HEK293T (cell line): ENCODE measurements around the gene RHCE.

Source experiments
- CTCF ChIA-PET: fragments of 350-600 bp; formaldehyde crosslinking; extraction: SDS; loops from one replicate; lab custom pipeline; 2021; ENCODE audit warnings: antibody characterized with exemption, inconsistent platforms; lab: Yijun Ruan, JAX
- POLR2A ChIA-PET: fragments of 350-600 bp; formaldehyde crosslinking; extraction: SDS; loops from one replicate; lab custom pipeline; 2020; ENCODE audit warnings: antibody characterized with exemption, inconsistent platforms; lab: Yijun Ruan, JAX
- DNase-seq: peaks from one replicate; pipeline ENCODE4 v3.0.0; 2012; ENCODE audit warnings: mixed read lengths; ENCODE audit errors: extremely low spot score
- ARNT ChIP-seq: fragments of 450-650 bp; IDR thresholded peaks from 2 replicates; pipeline ENCODE4 v1.6.1; 2017; ENCODE audit warnings: mild to moderate bottlenecking
- BHLHE40 ChIP-seq: fragments of 450-650 bp; IDR thresholded peaks from 2 replicates; pipeline ENCODE4 v1.6.1; 2016; ENCODE audit warnings: mild to moderate bottlenecking, moderate library complexity, borderline replicate concordance
- CTBP1 ChIP-seq: fragments of 450-650 bp; IDR thresholded peaks from 2 replicates; pipeline ENCODE4 v1.6.1; 2016; ENCODE audit warnings: borderline replicate concordance
- ELF4 ChIP-seq: fragments of 450-650 bp; IDR thresholded peaks from 2 replicates; pipeline ENCODE4 v1.6.1; 2017; ENCODE audit warnings: antibody characterized with exemption
- FOXA1 ChIP-seq: fragments of 450-650 bp; IDR thresholded peaks from 2 replicates; pipeline ENCODE4 v1.6.1; 2016; ENCODE audit warnings: mild to moderate bottlenecking
- FOXK2 ChIP-seq: fragments of 450-650 bp; IDR thresholded peaks from 2 replicates; pipeline ENCODE4 v1.6.1; 2016; ENCODE audit warnings: mild to moderate bottlenecking
- FOXM1 ChIP-seq: fragments of 450-650 bp; IDR thresholded peaks from 2 replicates; pipeline ENCODE4 v1.6.1; 2017; ENCODE audit warnings: mild to moderate bottlenecking, borderline replicate concordance
- HDGF ChIP-seq: fragments of 450-650 bp; IDR thresholded peaks from 2 replicates; pipeline ENCODE4 v1.6.1; 2017; ENCODE audit warnings: antibody characterized with exemption, borderline replicate concordance
- L3MBTL2 ChIP-seq: fragments of 450-650 bp; conservative IDR thresholded peaks from 2 replicates; pipeline ENCODE4 v1.6.1; 2016; ENCODE audit warnings: mild to moderate bottlenecking
- LEF1 ChIP-seq: fragments of 450-650 bp; IDR thresholded peaks from 2 replicates; pipeline ENCODE4 v1.6.1; 2017; ENCODE audit warnings: mild to moderate bottlenecking, borderline replicate concordance
- NFRKB ChIP-seq: fragments of 450-650 bp; IDR thresholded peaks from 2 replicates; pipeline ENCODE4 v1.6.1; 2016; ENCODE audit warnings: mild to moderate bottlenecking, moderate library complexity
- PKNOX1 ChIP-seq: fragments of 450-650 bp; IDR thresholded peaks from 2 replicates; pipeline ENCODE4 v1.6.1; 2016
- SP1 ChIP-seq: fragments of 450-650 bp; IDR thresholded peaks from 2 replicates; pipeline ENCODE4 v1.6.1; 2017
- SUZ12 ChIP-seq: fragments of 450-650 bp; IDR thresholded peaks from 2 replicates; pipeline ENCODE4 v1.6.1; 2016; ENCODE audit warnings: mild to moderate bottlenecking
- TARDBP ChIP-seq: fragments of 450-650 bp; IDR thresholded peaks from 2 replicates; pipeline ENCODE4 v1.6.1; 2016
- ZNF384 ChIP-seq: fragments of 450-650 bp; IDR thresholded peaks from 2 replicates; pipeline ENCODE4 v1.6.1; 2016

The RHCE gene

GRCh38 chr1:25361901-25362300 lies 58.7 kb downstream of the RHCE start:
- no peak for TF ChIP-seq ZNF384
- TF ChIP-seq LEF1, result no peak
- TF ChIP-seq FOXA1, result no peak
- TF ChIP-seq L3MBTL2, result no peak
- TF ChIP-seq NFRKB, result no peak
- no peak for TF ChIP-seq ELF4
- TF ChIP-seq FOXM1, result no peak
- no peak for TF ChIP-seq FOXK2
- TF ChIP-seq HDGF, result no peak
- TF ChIP-seq SP1, result no peak
- TF ChIP-seq CTBP1, result no peak
- POLR2A ChIA-PET, result no interaction called here
- DNase-seq, result no peak
- CTCF ChIA-PET, result no interaction called here

GRCh38 chr1:25360596-25361581 lies 59.7 kb downstream of the RHCE start:
- DNase-seq, result no peak
- ChIA-PET POLR2A (no interaction called here), CTCF (no interaction called here)
- no peak for TF ChIP-seq ZNF384
- TF ChIP-seq CTBP1, result no peak
- no peak for TF ChIP-seq SP1
- no peak for TF ChIP-seq HDGF
- no peak for TF ChIP-seq SUZ12
- TF ChIP-seq ELF4, result no peak
- no peak for TF ChIP-seq L3MBTL2
- TF ChIP-seq FOXA1, result no peak
- TF ChIP-seq TARDBP, result no peak
- no peak for TF ChIP-seq PKNOX1

- CTCF ChIA-PET, result no interaction called here
- TF ChIP-seq SP1, result no peak
- no peak for TF ChIP-seq BHLHE40
- TF ChIP-seq TARDBP, result no peak
- TF ChIP-seq SUZ12, result no peak
- TF ChIP-seq L3MBTL2, result no peak
- TF ChIP-seq FOXM1, result no peak
- no peak for TF ChIP-seq PKNOX1
- TF ChIP-seq NFRKB, result no peak
- TF ChIP-seq ARNT, result no peak
- TF ChIP-seq FOXK2, result no peak
- TF ChIP-seq LEF1, result no peak
- TF ChIP-seq CTBP1, result no peak
- no peak for TF ChIP-seq ZNF384
- TF ChIP-seq FOXA1, result no peak
- no peak for TF ChIP-seq ELF4
- TF ChIP-seq HDGF, result no peak
- POLR2A ChIA-PET, result no interaction called here
- no peak for DNase-seq
These were observed 63.8 kb downstream of the RHCE start for GRCh38 chr1:25356848-25357247.

- no peak for TF ChIP-seq ARNT
- TF ChIP-seq TARDBP, result no peak
- no peak for TF ChIP-seq CTBP1
- TF ChIP-seq ZNF384, result no peak
- no peak for TF ChIP-seq FOXK2
- TF ChIP-seq SP1, result no peak
- TF ChIP-seq L3MBTL2, result no peak
- no peak for TF ChIP-seq BHLHE40
- TF ChIP-seq LEF1, result no peak
- TF ChIP-seq PKNOX1, result no peak
- no peak for TF ChIP-seq ELF4
- TF ChIP-seq FOXM1, result no peak
- TF ChIP-seq FOXA1, result no peak
- TF ChIP-seq SUZ12, result no peak
- no peak for TF ChIP-seq HDGF
- TF ChIP-seq NFRKB, result no peak
- CTCF ChIA-PET, result no interaction called here
These were observed 64.2 kb downstream of the RHCE start for GRCh38 chr1:25356441-25356840.

GRCh38 chr1:25355841-25356395 lies 64.7 kb downstream of the RHCE start:
- TF ChIP-seq BHLHE40, result no peak
- no peak for TF ChIP-seq FOXK2
- no peak for DNase-seq
- CTCF ChIA-PET, result no interaction called here
- POLR2A ChIA-PET, result no interaction called here

More at GRCh38 chr1:25356441-25356840, 64.2 kb downstream of the RHCE start:
- POLR2A ChIA-PET, result no interaction called here
- no peak for DNase-seq

GRCh38 chr1:25349606-25350005 lies 71.0 kb downstream of the RHCE start:
- TF ChIP-seq BHLHE40, result no peak
- TF ChIP-seq FOXA1, result no peak
- ChIA-PET POLR2A (no interaction called here), CTCF (no interaction called here)
- no peak for DNase-seq
